ENCODE measurements around the gene RUNX2. TPM values are rescaled to one million over a fixed set of nuclear protein-coding genes. Genes with fewer than 3 reads are reported as not detected.

Gene RUNX2
- total RNA-seq, 1 donor from 2014 or later = 26.1 TPM

DNA sequence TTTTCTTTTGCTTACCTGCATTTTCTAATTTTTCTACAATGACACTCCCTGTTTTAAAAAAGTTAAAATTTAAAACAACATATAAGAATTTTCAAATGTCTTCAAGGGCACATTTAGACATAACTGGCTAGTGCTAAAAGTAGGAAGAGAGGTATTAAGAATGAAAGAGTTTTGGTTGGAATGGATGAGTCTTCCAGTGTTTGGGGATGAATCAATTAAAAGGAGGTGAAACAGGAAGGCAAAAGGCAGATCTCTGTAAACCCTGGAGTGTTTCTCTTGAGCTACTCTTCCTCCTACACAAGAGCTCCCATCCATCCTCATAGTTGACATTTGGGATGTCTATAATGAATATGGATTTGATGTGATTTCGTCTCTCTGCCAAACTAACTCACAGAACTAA lies 288.1 kb downstream of the RUNX2 start:
- Histone ChIP-seq H3K27ac (ENCODE audit: low read depth, low read length) (no peak overlapping the region), H2AFZ (ENCODE audit: low read depth, low read length) (no peak overlapping the region), H3K4me1 (ENCODE audit: insufficient read depth, low read length) (peaks cover 18% of the 10 kb centered on the region), H3K79me2 (ENCODE audit: insufficient read depth, low read length) (no peaks in the 10 kb centered on the region), H4K20me1 (ENCODE audit: insufficient read depth, low read length) (no peaks in the 10 kb centered on the region), H3K9ac (ENCODE audit: low read length) (no peak overlapping the region), H3K4me3 (ENCODE audit: insufficient read depth, low read depth, low read length) (no peak overlapping the region), H3K27me3 (ENCODE audit: insufficient read depth, low read length) (no peaks in the 10 kb centered on the region), H3K4me2 (ENCODE audit: low read length) (no peak overlapping the region), H3K36me3 (ENCODE audit: insufficient read depth, low read length) (no peaks in the 10 kb centered on the region), H3K9me3 (ENCODE audit: insufficient read depth, low read depth, low read length) (no peaks in the 10 kb centered on the region)
- no peaks in the 10 kb centered on the region for H3K36me3 Mint-ChIP-seq (ENCODE audit: low read depth, unreplicated experiment)
- DNase-seq (ENCODE audit: low read depth) (no peak), FAIRE-seq (no peak)
- peaks cover 35% of the 10 kb centered on the region for H3K4me1 Mint-ChIP-seq (ENCODE audit: low read depth, unreplicated experiment)
- TF ChIP-seq, protein P1, sequence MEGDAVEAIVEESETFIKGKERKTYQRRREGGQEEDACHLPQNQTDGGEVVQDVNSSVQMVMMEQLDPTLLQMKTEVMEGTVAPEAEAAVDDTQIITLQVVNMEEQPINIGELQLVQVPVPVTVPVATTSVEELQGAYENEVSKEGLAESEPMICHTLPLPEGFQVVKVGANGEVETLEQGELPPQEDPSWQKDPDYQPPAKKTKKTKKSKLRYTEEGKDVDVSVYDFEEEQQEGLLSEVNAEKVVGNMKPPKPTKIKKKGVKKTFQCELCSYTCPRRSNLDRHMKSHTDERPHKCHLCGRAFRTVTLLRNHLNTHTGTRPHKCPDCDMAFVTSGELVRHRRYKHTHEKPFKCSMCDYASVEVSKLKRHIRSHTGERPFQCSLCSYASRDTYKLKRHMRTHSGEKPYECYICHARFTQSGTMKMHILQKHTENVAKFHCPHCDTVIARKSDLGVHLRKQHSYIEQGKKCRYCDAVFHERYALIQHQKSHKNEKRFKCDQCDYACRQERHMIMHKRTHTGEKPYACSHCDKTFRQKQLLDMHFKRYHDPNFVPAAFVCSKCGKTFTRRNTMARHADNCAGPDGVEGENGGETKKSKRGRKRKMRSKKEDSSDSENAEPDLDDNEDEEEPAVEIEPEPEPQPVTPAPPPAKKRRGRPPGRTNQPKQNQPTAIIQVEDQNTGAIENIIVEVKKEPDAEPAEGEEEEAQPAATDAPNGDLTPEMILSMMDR (IDR thresholded peaks at IDR 0.05; ENCODE audit: insufficient read depth, low read depth, low read length) = no peak
- TF ChIP-seq EZH2 (IDR thresholded peaks at IDR 0.05; ENCODE audit: insufficient read depth, low read length) = no peak
- H3K4me3 Mint-ChIP-seq (ENCODE audit: unreplicated experiment) = no peak overlapping the region
- no peaks in the 10 kb centered on the region for H3K9me3 Mint-ChIP-seq (ENCODE audit: unreplicated experiment)
- H3K27ac Mint-ChIP-seq (ENCODE audit: unreplicated experiment) = no peak overlapping the region
- H3K27me3 Mint-ChIP-seq (ENCODE audit: low read depth, unreplicated experiment) = no peaks in the 10 kb centered on the region

DNA sequence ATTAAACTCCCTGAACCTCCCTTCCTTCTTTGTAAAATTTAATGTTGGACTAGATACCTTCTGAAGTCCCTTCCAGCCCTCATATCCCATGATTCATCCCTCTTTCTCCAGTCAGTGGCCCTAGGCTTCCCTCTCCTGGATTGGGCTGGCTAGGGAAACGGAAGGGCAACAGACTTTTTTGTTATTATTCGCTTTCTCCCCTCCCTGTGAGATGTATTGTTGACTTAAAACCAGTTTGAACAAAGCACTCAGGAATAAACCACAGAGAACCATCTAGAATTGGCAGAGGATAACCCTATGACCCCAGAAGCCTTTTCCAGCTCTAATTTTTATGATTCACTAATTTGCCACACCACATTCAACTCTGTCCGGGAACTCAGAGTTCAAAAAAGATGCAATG lies 289.3 kb downstream of the RUNX2 start:
- Mint-ChIP-seq H3K4me1 (ENCODE audit: low read depth, unreplicated experiment) (peaks cover 35% of the 10 kb centered on the region), H3K9me3 (ENCODE audit: unreplicated experiment) (no peaks in the 10 kb centered on the region), H3K27me3 (ENCODE audit: low read depth, unreplicated experiment) (no peaks in the 10 kb centered on the region), H3K27ac (ENCODE audit: unreplicated experiment) (peak overlapping the region; percentile 77), H3K4me3 (ENCODE audit: unreplicated experiment) (no peak overlapping the region), H3K36me3 (ENCODE audit: low read depth, unreplicated experiment) (no peaks in the 10 kb centered on the region)
- no peak overlapping the region for H3K4me3 ChIP-seq (ENCODE audit: insufficient read depth, low read depth, low read length)
- no peaks in the 10 kb centered on the region for H3K36me3 ChIP-seq (ENCODE audit: insufficient read depth, low read length)
- no peaks in the 10 kb centered on the region for H4K20me1 ChIP-seq (ENCODE audit: insufficient read depth, low read length)
- no peaks in the 10 kb centered on the region for H3K9me3 ChIP-seq (ENCODE audit: insufficient read depth, low read depth, low read length)
- peak overlapping the region; percentile 24 for H2AFZ ChIP-seq (ENCODE audit: low read depth, low read length)
- peak; percentile 79 for DNase-seq (ENCODE audit: low read depth)
- no peak for FAIRE-seq
- H3K4me2 ChIP-seq (ENCODE audit: low read length) = no peak overlapping the region
- peak overlapping the region; percentile 21 for H3K27ac ChIP-seq (ENCODE audit: low read depth, low read length)
- H3K27me3 ChIP-seq (ENCODE audit: insufficient read depth, low read length) = no peaks in the 10 kb centered on the region
- no peak for TF ChIP-seq EZH2 (IDR thresholded peaks at IDR 0.05; ENCODE audit: insufficient read depth, low read length)
- TF ChIP-seq, protein P1 (IDR thresholded peaks at IDR 0.05; ENCODE audit: insufficient read depth, low read depth, low read length) = no peak
- H3K4me1 ChIP-seq (ENCODE audit: insufficient read depth, low read length) = peaks cover 18% of the 10 kb centered on the region
- H3K9ac ChIP-seq (ENCODE audit: low read length) = peak overlapping the region; percentile 5
- H3K79me2 ChIP-seq (ENCODE audit: insufficient read depth, low read length) = no peaks in the 10 kb centered on the region

DNA sequence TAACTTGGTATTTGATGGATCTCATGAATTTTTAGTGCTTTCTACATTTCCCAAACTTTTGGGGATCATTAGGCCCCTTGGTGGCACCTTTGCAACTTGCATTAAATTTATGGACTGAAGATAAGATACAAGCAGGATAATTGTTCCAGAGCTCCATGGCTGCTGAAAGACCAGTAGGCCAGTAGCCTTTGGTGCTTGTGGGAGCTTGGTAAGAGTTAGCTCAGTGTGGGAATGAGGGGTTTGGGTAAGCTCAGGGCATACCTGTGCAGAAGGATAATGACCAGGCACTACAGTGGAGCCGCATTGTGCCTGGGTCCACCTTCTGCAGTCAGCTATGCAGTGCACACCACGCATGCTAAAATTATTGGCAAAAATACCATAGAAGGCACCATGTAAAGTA lies 290.1 kb downstream of the RUNX2 start:
- H3K4me2 ChIP-seq (ENCODE audit: low read length) = no peak overlapping the region
- H3K36me3 ChIP-seq (ENCODE audit: insufficient read depth, low read length) = no peaks in the 10 kb centered on the region
- Mint-ChIP-seq H3K4me1 (ENCODE audit: low read depth, unreplicated experiment) (peaks cover 36% of the 10 kb centered on the region), H3K36me3 (ENCODE audit: low read depth, unreplicated experiment) (no peaks in the 10 kb centered on the region), H3K9me3 (ENCODE audit: unreplicated experiment) (no peaks in the 10 kb centered on the region), H3K27me3 (ENCODE audit: low read depth, unreplicated experiment) (no peaks in the 10 kb centered on the region), H3K27ac (ENCODE audit: unreplicated experiment) (peak overlapping the region; percentile 77), H3K4me3 (ENCODE audit: unreplicated experiment) (no peak overlapping the region)
- H4K20me1 ChIP-seq (ENCODE audit: insufficient read depth, low read length) = no peaks in the 10 kb centered on the region
- FAIRE-seq = no peak
- TF ChIP-seq, protein P1 (IDR thresholded peaks at IDR 0.05; ENCODE audit: insufficient read depth, low read depth, low read length) = no peak
- TF ChIP-seq EZH2 (IDR thresholded peaks at IDR 0.05; ENCODE audit: insufficient read depth, low read length) = no peak
- H3K4me3 ChIP-seq (ENCODE audit: insufficient read depth, low read depth, low read length) = no peak overlapping the region
- no peak for DNase-seq (ENCODE audit: low read depth)
- no peaks in the 10 kb centered on the region for H3K9me3 ChIP-seq (ENCODE audit: insufficient read depth, low read depth, low read length)
- H3K4me1 ChIP-seq (ENCODE audit: insufficient read depth, low read length) = peaks cover 18% of the 10 kb centered on the region
- H3K79me2 ChIP-seq (ENCODE audit: insufficient read depth, low read length) = no peaks in the 10 kb centered on the region
- H3K9ac ChIP-seq (ENCODE audit: low read length) = no peak overlapping the region
- no peaks in the 10 kb centered on the region for H3K27me3 ChIP-seq (ENCODE audit: insufficient read depth, low read length)
- no peak overlapping the region for H3K27ac ChIP-seq (ENCODE audit: low read depth, low read length)
- no peak overlapping the region for H2AFZ ChIP-seq (ENCODE audit: low read depth, low read length)
